Hypothalamus (tissue), 51 donors: ENCODE results near the gene GSTT2.
"Not testable (repeated sequence)": the region's sequence is repeated elsewhere in the genome, so short reads cannot be mapped to it uniquely, and the experiment has no call there.

Experiments used
- DNase-seq, 51 donors: peaks; one replicate each; lab custom pipeline; 2025; lab: John Stamatoyannopoulos, UW

The GSTT2 gene

GRCh38 chr22:23979557-23980240 is at the start of gene GSTT2:
GSTT2 (plus strand) TSS chr22:23980134.
- not testable (repeated sequence) for DNase-seq

GRCh38 chr22:23938328-23939016 is 41.5 kb upstream of the GSTT2 start:
- DNase-seq, result no peak

GRCh38 chr22:23939017-23939357 is 40.9 kb upstream of the GSTT2 start:
- DNase-seq, result no peak

GRCh38 chr22:23940166-23940565 is 39.8 kb upstream of the GSTT2 start:
- not testable (repeated sequence) for DNase-seq

GRCh38 chr22:23947391-23947790 is 32.5 kb upstream of the GSTT2 start:
- DNase-seq, result not testable (repeated sequence)

- DNase-seq, result not testable (repeated sequence)
Observed at GRCh38 chr22:23949764-23950163, 30.2 kb upstream of the GSTT2 start.

GRCh38 chr22:23951383-23951782 is 28.6 kb upstream of the GSTT2 start:
- DNase-seq, result not testable (repeated sequence)

GRCh38 chr22:23952794-23953405 is 27.0 kb upstream of the GSTT2 start:
- DNase-seq, result not testable (repeated sequence)

- not testable (repeated sequence) for DNase-seq
Observed at GRCh38 chr22:23953485-23953884, 26.4 kb upstream of the GSTT2 start.

GRCh38 chr22:23954193-23954990 is 25.5 kb upstream of the GSTT2 start:
- DNase-seq, result peak in 1 of 51 donors; percentile 13

- DNase-seq, result not testable (repeated sequence)
Observed at GRCh38 chr22:23954991-23955305, 25.0 kb upstream of the GSTT2 start.

GRCh38 chr22:23955886-23956285 is 24.0 kb upstream of the GSTT2 start:
- DNase-seq, result not testable (repeated sequence)

GRCh38 chr22:23956301-23956900 is 23.5 kb upstream of the GSTT2 start:
- peak in 49 of 51 donors; percentile 7 to 92 (median 59) for DNase-seq

GRCh38 chr22:23961084-23961771 is 18.7 kb upstream of the GSTT2 start, which contains the start of gene GSTT2B:
GSTT2B (minus strand) TSS chr22:23961195; CDS start chr22:23961131, 64 bp downstream.
- not testable (repeated sequence) for DNase-seq

- not testable (repeated sequence) for DNase-seq
Observed at GRCh38 chr22:23966094-23966493, 13.8 kb upstream of the GSTT2 start.

- not testable (repeated sequence) for DNase-seq
Observed at GRCh38 chr22:23966568-23966967, 13.4 kb upstream of the GSTT2 start, which contains the start of gene DDTL. DDTL (plus strand) TSS chr22:23966888; CDS start chr22:23966915, 27 bp downstream.

GRCh38 chr22:23969071-23969470 is 10.9 kb upstream of the GSTT2 start:
- no peak for DNase-seq

GRCh38 chr22:23970201-23970641 is 9.7 kb upstream of the GSTT2 start:
- DNase-seq, result no peak

GRCh38 chr22:23970816-23971486 is 9.0 kb upstream of the GSTT2 start:
- no peak for DNase-seq
